GM19099 (cell line): ENCODE results near the gene HOXD13.

Source experiments
- POLR2A ChIP-seq: IDR thresholded peaks from 3 replicates; pipeline ENCODE4 v1.6.1; 2011; ENCODE audit warnings: low read depth; ENCODE audit not compliant: insufficient read length; ENCODE audit errors: extremely low read depth

Gene HOXD13

DNA sequence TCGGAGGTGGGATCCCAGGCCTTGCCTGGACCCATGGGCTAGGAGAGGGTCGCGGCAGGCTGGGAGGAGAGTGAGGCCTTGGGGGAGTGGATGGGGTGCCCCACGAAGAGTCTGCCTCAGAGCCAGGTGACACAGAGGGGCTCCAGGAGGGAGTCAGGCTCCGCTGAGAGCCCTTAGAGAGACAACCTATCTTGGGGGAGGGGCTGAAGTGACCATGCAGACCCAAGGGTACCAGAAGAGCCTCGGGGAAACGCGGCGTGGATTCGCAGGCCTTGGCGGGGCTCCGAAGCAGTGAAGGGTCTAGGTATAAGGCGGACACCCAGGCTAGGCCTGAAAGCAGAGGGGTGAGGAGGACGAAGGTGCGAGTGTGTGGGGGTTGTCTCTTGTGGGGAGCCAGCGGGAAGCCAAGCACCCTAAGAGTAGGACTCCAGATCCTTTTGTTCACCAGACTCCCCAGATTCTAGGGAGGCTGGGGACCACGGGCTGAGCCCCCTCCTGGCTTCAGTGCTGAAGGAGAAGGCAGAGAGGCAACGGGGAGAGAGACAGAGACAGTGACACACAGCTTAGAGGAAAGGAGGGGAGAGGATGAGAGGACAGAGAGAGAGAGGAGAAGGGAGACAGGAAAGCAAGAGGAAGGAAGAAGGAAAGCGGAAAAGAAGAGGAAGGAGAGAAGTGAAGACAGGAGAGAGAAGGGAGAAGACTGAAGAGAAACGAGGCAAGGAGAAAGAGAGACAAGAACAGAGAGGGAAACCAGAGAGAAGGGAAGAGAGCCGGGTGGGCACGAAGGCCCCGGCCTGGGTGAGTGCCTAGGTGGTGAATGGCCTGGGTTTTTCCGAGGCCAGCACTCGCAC lies 13.4 kb downstream of the HOXD13 start:
- no peak for TF ChIP-seq POLR2A

DNA sequence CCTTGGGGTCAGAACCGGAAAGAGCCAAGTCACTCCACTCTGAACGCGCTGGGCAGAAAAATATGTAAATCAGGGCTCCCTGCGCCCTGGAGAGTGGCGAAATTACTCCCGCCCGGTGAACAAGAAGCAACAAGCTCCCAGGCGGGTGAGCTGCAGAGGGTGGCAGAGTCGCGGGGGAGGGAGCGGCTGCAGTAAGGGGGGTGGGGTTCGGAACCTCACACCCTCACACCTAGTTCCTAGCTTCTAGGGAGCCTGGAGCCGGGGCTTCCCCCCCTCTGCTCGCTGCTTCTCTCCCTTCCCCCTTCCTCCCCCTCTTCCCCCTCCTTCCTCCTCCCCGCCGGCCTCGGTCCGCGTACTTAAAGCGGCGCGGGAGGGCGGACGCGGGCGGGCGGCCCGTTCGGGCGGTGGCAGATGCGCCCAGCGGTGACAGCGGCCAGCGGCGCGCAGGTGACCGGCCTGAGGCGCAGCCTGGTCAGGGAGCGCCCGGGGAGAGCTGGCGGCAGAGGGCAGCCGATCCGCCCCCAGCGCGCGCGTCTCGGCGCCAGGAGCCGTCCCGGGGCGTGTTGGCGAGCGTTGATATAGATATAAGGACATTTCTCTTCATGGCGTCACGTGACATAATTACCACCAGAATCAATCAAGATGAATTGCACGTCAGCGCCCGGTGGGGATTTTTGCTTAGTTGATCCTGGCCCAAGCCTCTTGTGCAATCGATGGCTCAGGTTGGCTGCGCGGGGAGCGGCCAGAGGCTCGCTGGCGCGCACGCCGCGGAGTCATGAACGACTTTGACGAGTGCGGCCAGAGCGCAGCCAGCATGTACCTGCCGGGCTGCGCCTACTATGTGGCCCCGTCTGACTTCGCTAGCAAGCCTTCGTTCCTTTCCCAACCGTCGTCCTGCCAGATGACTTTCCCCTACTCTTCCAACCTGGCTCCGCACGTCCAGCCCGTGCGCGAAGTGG lies 14.3 kb downstream of the HOXD13 start, which contains the start of gene HOXD11:
Gene HOXD11 (plus strand): TSS at position 700 of the 959 bp plus-strand sequence. CDS start 76 bp downstream, at position 776.
- no peak for TF ChIP-seq POLR2A

- no peak for TF ChIP-seq POLR2A
These were observed 15.2 kb downstream of the HOXD13 start for GRCh38 chr2:176107731-176108181.

GRCh38 chr2:176109192-176109901 lies 16.8 kb downstream of the HOXD13 start:
- TF ChIP-seq POLR2A: no peak

- TF ChIP-seq POLR2A: no peak
These were observed 17.4 kb downstream of the HOXD13 start for GRCh38 chr2:176109946-176110345.

DNA sequence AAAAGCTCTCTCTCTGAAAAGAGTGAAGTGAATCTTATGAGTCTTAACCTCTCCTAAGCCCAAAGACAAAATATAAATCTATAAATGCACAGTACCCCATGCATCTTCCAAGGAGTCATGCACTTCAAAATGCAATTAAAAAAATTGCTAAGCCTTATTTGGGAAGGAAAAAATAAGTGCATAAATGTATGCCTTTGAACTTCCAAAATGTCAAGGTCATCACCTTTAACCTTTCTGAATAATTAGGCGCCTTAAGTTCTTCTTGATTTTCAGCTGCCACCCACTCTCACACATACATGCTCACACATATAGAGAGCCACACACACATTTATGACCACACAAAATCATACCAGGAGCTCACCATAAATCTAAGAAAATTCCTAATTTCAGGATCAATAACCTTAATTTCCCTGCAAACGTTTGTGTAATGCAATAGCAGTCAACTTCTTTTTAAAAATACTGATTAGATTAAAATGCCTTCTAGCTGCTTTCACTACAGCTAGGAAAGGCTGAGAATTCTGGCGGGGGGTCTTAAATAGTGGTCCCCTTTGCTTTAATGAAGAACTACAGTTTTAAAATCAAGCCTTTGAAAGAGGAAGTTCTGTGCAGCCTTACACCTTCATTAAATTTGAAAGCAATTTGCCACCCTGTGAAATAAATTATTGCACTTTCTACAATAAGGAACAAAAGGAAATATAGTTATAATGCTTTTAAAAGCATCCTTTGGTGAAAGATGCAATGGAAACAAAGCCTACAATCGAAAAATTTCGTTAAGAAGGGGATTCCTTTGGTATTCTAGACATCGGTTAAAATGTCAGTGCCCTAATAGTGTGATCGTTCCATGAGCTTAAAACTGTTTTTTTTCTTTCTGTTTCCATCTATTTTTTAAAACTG lies 18.1 kb downstream of the HOXD13 start:
- TF ChIP-seq POLR2A: no peak

GRCh38 chr2:176111309-176111663 lies 18.8 kb downstream of the HOXD13 start:
- no peak for TF ChIP-seq POLR2A

- TF ChIP-seq POLR2A: no peak
These were observed 19.4 kb downstream of the HOXD13 start for GRCh38 chr2:176111846-176112374.

GRCh38 chr2:176112375-176113302 lies 20.1 kb downstream of the HOXD13 start:
- TF ChIP-seq POLR2A: no peak

GRCh38 chr2:176114120-176114929 lies 21.8 kb downstream of the HOXD13 start:
- no peak for TF ChIP-seq POLR2A

DNA sequence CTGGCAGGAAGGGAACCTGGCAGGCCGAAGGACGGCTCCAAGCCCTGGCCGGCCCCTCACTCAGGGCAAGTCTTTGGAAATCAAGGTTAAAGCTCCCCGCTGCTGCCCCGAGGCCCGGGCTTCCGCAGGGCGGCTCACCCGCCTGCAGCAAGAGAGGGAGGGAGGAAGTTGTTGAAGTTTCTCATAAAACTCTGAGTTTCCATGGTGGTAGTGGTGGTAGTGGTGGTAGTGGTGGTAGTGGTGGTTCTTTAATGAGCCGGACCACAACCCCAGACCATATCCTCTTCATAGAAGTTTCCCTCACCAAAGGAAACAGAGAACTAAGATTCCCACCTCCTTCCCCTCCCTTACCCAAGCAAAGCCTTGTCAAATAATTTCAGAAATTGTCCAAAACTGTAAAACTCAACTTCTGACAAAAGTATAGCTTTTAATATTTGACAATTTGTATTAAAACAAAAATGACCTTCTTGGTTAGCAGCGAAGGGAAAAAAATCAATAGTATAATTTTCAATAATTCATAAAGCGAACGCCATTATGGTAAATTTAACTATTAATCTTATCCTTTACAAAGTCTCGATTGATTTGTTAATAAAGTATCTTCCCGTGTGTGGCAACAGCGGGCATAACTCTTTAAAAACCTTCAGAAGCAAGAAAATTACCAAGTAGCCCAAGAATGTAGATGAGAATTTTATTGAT lies 22.6 kb downstream of the HOXD13 start:
- TF ChIP-seq POLR2A: no peak
